Osteoblast (primary cell): ENCODE measurements around the gene SPATA16. TPM values are rescaled to one million over a fixed set of nuclear protein-coding genes. Genes with fewer than 3 reads are reported as not detected.

Source experiments
- DNase-seq: peaks from one replicate; pipeline ENCODE4 v3.0.0; 2011; ENCODE audit warnings: low spot score, mixed read lengths; ENCODE audit not compliant: insufficient read length; ENCODE audit errors: missing footprints
- H2AFZ ChIP-seq: 2 replicates; pipeline ENCODE4 v1.6.0; 2011; ENCODE audit warnings: mild to moderate bottlenecking, low read length
- H3K27ac ChIP-seq: 2 replicates; pipeline ENCODE4 v1.5.1; 2011; ENCODE audit warnings: mild to moderate bottlenecking, low read depth, low read length, moderate library complexity
- H3K27me3 ChIP-seq: 2 replicates; pipeline ENCODE4 v1.6.0; 2012; ENCODE audit warnings: mild to moderate bottlenecking, control low read depth, inconsistent platforms, low read length, moderate library complexity; ENCODE audit not compliant: insufficient read depth
- H3K36me3 ChIP-seq: 2 replicates; pipeline ENCODE4 v1.5.1; 2011; ENCODE audit warnings: mild to moderate bottlenecking, low read length, control low read depth, moderate library complexity; ENCODE audit not compliant: insufficient read depth
- H3K4me1 ChIP-seq: 2 replicates; pipeline ENCODE4 v1.5.1; 2011; ENCODE audit warnings: mild to moderate bottlenecking, low read length, control low read depth, moderate library complexity; ENCODE audit not compliant: insufficient read depth
- H3K4me2 ChIP-seq: 2 replicates; pipeline ENCODE4 v1.6.0; 2011; ENCODE audit warnings: mild to moderate bottlenecking, low read length; ENCODE audit not compliant: insufficient read depth
- H3K4me3 ChIP-seq: fragments of 200-600 bp; sonication (generic); 3 replicates; pipeline ENCODE4 v1.5.1; 2012; ENCODE audit warnings: mild to moderate bottlenecking, low read length, inconsistent platforms; ENCODE audit not compliant: insufficient read depth
- H3K79me2 ChIP-seq: 2 replicates; pipeline ENCODE4 v1.6.0; 2012; ENCODE audit warnings: mild to moderate bottlenecking, low read length, control low read depth, inconsistent platforms; ENCODE audit not compliant: insufficient read depth
- H3K9me3 ChIP-seq: 2 replicates; pipeline ENCODE4 v1.5.1; 2011; ENCODE audit warnings: low read depth, low read length, control low read depth
- H4K20me1 ChIP-seq: 2 replicates; pipeline ENCODE4 v1.6.0; 2012; ENCODE audit warnings: mild to moderate bottlenecking, low read length, control low read depth; ENCODE audit not compliant: insufficient read depth
- CTCF ChIP-seq: IDR thresholded peaks from 2 replicates; pipeline ENCODE4 v1.5.1; 2011; ENCODE audit warnings: mild to moderate bottlenecking, low read depth, low read length, moderate library complexity; ENCODE audit errors: extremely low read depth
- total RNA-seq: library from RNA; depleted of rRNA; stranded (reverse); fragments of >200 nt; gene quantifications from 2 replicates; pipeline ENCODE4 v1.2.3, GENCODE V29; 2012

SPATA16 gene
- total RNA-seq, 1 donor = not detected

DNA sequence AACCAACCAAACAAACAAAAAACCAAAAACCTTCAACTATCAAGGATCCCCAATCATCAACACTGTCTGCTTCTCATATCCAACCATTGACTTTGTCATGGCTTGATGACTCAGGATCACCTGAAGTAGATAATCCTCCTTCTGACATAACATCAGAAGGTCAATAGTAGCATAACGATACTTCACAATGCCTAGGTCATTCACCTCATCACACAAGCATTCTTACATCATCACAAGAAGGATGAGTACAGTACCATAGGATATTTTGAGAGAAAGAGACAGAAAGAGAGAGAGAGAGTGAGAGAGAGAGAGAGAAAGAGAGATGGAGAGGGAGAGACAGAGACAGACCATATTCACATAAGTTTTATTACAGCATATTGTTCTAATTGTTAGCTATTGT, 42.1 kb downstream of the SPATA16 start:
- Histone ChIP-seq H3K27ac (no peak overlapping the region), H3K79me2 (no peaks in the 10 kb centered on the region), H3K27me3 (no peaks in the 10 kb centered on the region), H2AFZ (no peak overlapping the region), H3K4me1 (no peaks in the 10 kb centered on the region), H4K20me1 (no peaks in the 10 kb centered on the region), H3K9me3 (no peaks in the 10 kb centered on the region), H3K36me3 (no peaks in the 10 kb centered on the region), H3K4me2 (no peak overlapping the region), H3K4me3 (no peak overlapping the region)
- DNase-seq = no peak
- TF ChIP-seq CTCF = no peak

DNA sequence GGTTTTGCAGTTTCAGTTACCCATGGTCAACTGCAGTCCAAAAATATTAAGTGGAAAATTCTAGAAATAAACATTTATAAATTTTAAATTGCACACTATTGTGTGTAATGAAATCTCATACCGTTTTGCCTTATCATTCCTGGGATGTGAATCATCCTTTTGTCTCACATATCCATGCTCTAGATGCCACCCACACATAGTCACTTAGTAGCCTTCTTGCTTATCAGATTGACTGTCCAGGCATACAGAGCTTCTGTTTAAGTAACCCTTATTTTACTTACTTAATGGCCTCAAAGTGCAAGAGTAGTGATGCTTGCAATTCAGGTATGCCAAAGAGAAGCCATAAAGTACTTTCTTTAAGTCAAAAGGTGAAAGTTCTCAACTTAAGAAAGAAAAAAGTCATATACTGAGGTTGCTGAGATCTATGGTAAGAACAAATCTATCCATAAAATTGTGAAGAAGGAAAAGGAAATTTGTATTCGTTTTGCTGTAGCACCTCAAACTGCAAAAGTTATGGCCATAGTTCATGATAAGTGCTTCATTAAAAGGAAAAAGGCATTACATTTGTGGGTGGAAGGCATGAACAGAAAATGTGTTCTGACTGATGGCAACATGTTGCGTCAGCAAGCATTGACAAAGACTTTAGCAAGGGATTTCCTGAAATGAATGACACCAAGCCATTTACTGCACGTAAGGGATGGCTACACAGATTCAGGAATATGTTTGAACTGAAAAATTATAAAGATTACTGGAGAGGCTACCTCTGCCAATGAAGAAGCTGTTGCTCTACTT, 43.8 kb downstream of the SPATA16 start:
- Histone ChIP-seq H3K4me1 (no peaks in the 10 kb centered on the region), H4K20me1 (no peaks in the 10 kb centered on the region), H3K27ac (no peak overlapping the region), H3K4me2 (no peak overlapping the region), H2AFZ (no peak overlapping the region), H3K9me3 (no peaks in the 10 kb centered on the region), H3K79me2 (no peaks in the 10 kb centered on the region), H3K36me3 (no peaks in the 10 kb centered on the region), H3K4me3 (no peak overlapping the region), H3K27me3 (no peaks in the 10 kb centered on the region)
- no peak for DNase-seq
- TF ChIP-seq CTCF = no peak

DNA sequence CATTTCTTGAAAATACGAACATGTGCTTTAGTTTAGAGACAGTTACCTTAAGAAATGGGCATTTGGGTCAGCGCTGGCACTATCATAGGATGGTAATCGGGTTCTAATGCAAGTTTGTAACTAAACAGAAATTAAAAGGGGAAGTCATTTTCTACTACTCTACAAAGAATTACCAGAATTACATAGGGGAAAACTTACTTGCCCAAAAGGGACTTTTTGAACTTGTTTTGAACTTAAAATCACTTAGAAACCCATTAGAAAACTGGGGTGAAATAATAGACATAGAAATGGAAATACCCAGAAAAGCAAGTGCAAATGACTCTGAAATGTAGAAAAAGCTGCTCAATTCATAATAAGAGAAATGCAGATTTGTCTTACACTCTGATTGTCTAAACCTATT, 44.9 kb downstream of the SPATA16 start:
- DNase-seq = no peak
- Histone ChIP-seq H3K79me2 (no peaks in the 10 kb centered on the region), H3K27ac (no peak overlapping the region), H4K20me1 (no peaks in the 10 kb centered on the region), H3K4me3 (no peak overlapping the region), H3K4me2 (no peak overlapping the region), H3K27me3 (no peaks in the 10 kb centered on the region), H3K9me3 (no peaks in the 10 kb centered on the region), H3K4me1 (no peaks in the 10 kb centered on the region), H3K36me3 (no peaks in the 10 kb centered on the region), H2AFZ (no peak overlapping the region)
- TF ChIP-seq CTCF = no peak

- H4K20me1 ChIP-seq = no peaks in the 10 kb centered on the region
- no peak for DNase-seq
- H2AFZ ChIP-seq = no peak overlapping the region
- no peak overlapping the region for H3K4me3 ChIP-seq
- H3K27ac ChIP-seq = no peak overlapping the region
- H3K4me1 ChIP-seq = no peaks in the 10 kb centered on the region
- no peaks in the 10 kb centered on the region for H3K36me3 ChIP-seq
- no peak overlapping the region for H3K4me2 ChIP-seq
- H3K27me3 ChIP-seq = no peaks in the 10 kb centered on the region
- TF ChIP-seq CTCF = no peak
- no peaks in the 10 kb centered on the region for H3K9me3 ChIP-seq
- no peaks in the 10 kb centered on the region for H3K79me2 ChIP-seq
Measured at GRCh38 chr3:173092038-173092437, 49.0 kb downstream of the SPATA16 start.
